T-helper 1 cell (primary cell): ENCODE results near the gene P4HA3.

Experiments
- DNase-seq, 5 donors: peaks; one replicate each; pipeline ENCODE4 v3.0.0-alpha.2; 2012 to 2020

Gene P4HA3

GRCh38 chr11:74316772-74317505 is 5.5 kb upstream of the P4HA3 start:
- DNase-seq: no peak

- no peak for DNase-seq
Measured at GRCh38 chr11:74312326-74312725, 886 bp upstream of the P4HA3 start.

- DNase-seq: no peak
Measured at GRCh38 chr11:74310857-74311256, 583 bp downstream of the P4HA3 start.

- DNase-seq: no peak
Measured at GRCh38 chr11:74307434-74307833, 4.0 kb downstream of the P4HA3 start.

- DNase-seq: no peak
Measured at GRCh38 chr11:74306435-74307175, 4.8 kb downstream of the P4HA3 start.

- DNase-seq: no peak
Measured at GRCh38 chr11:74299015-74299414, 12.4 kb downstream of the P4HA3 start.

- DNase-seq: no peak
Measured at GRCh38 chr11:74297484-74297883, 14.0 kb downstream of the P4HA3 start.

GRCh38 chr11:74288911-74289310 is 22.5 kb downstream of the P4HA3 start:
- DNase-seq: no peak

- DNase-seq: no peak
Measured at GRCh38 chr11:74288161-74288560, 23.3 kb downstream of the P4HA3 start.

- DNase-seq: no peak
Measured at GRCh38 chr11:74284466-74284865, 27.0 kb downstream of the P4HA3 start.

- DNase-seq: no peak
Measured at GRCh38 chr11:74283580-74284180, 27.8 kb downstream of the P4HA3 start.

GRCh38 chr11:74282914-74283371 is 28.5 kb downstream of the P4HA3 start:
- DNase-seq: peak in 1 of 5 donors; percentile 14

- no peak for DNase-seq
Measured at GRCh38 chr11:74282421-74282820, 29.0 kb downstream of the P4HA3 start.

GRCh38 chr11:74280494-74280893 is 30.9 kb downstream of the P4HA3 start:
- DNase-seq: no peak

GRCh38 chr11:74279256-74279655 is 32.2 kb downstream of the P4HA3 start:
- DNase-seq: no peak

GRCh38 chr11:74278721-74279161 is 32.7 kb downstream of the P4HA3 start:
- DNase-seq: no peak

GRCh38 chr11:74278103-74278502 is 33.3 kb downstream of the P4HA3 start:
- DNase-seq: no peak

- DNase-seq: no peak
Measured at GRCh38 chr11:74276581-74276980, 34.9 kb downstream of the P4HA3 start.

GRCh38 chr11:74272276-74272675 is 39.2 kb downstream of the P4HA3 start:
- DNase-seq: no peak

GRCh38 chr11:74269161-74269811 is 42.2 kb downstream of the P4HA3 start:
- peak in 1 of 5 donors; percentile 9 for DNase-seq

GRCh38 chr11:74268456-74268855 is 43.0 kb downstream of the P4HA3 start:
- DNase-seq: no peak

- no peak for DNase-seq
Measured at GRCh38 chr11:74267014-74267413, 44.4 kb downstream of the P4HA3 start.

GRCh38 chr11:74265256-74265655 is 46.2 kb downstream of the P4HA3 start:
- no peak for DNase-seq
